GM10266 (cell line): ENCODE measurements around the gene AHSA1.
"Not testable (repeated sequence)": the region's sequence is repeated elsewhere in the genome, so short reads cannot be mapped to it uniquely, and the experiment has no call there.

Experiments
- DNase-seq: peaks from one replicate; pipeline ENCODE4 v3.0.0; 2012; ENCODE audit errors: extremely low spot score
- CTCF ChIP-seq: IDR thresholded peaks from 2 replicates; pipeline ENCODE4 v1.5.1; 2012; ENCODE audit warnings: mild to moderate bottlenecking, low read depth; ENCODE audit not compliant: control insufficient read depth, insufficient read depth; ENCODE audit errors: missing control alignments

Gene AHSA1

GRCh38 chr14:77457522-77458248, at the start of gene AHSA1, which contains the start of gene VIPAS39:
AHSA1 (plus strand) TSS chr14:77458093; CDS start chr14:77458190, 97 bp downstream.
VIPAS39 (minus strand) TSS chr14:77457601; CDS start chr14:77454102, 3,499 bp downstream.
- TF ChIP-seq CTCF: no peak
- peak; percentile 86 for DNase-seq

- no peak for TF ChIP-seq CTCF
- no peak for DNase-seq
Observed at GRCh38 chr14:77409131-77409533, 48.8 kb upstream of the AHSA1 start.

- not testable (repeated sequence) for DNase-seq
Observed at GRCh38 chr14:77415403-77416030, 42.4 kb upstream of the AHSA1 start.

GRCh38 chr14:77416098-77416497, 41.8 kb upstream of the AHSA1 start:
- not testable (repeated sequence) for DNase-seq

- no peak for TF ChIP-seq CTCF
- DNase-seq: no peak
Observed at GRCh38 chr14:77416836-77417235, 41.1 kb upstream of the AHSA1 start.

- TF ChIP-seq CTCF: no peak
- no peak for DNase-seq
Observed at GRCh38 chr14:77421201-77421600, 36.7 kb upstream of the AHSA1 start.

GRCh38 chr14:77423423-77423822, 34.5 kb upstream of the AHSA1 start, which contains the start of gene NOXRED1:
NOXRED1 (minus strand) TSS chr14:77423523; CDS start chr14:77422889, 634 bp downstream.
- no peak for DNase-seq
- no peak for TF ChIP-seq CTCF

- TF ChIP-seq CTCF: no peak
- DNase-seq: no peak
Observed at GRCh38 chr14:77424862-77425261, 33.0 kb upstream of the AHSA1 start.
